NCI-H1417 treated with DMSO at 0.1 percent for 48 hours (cell line): ENCODE measurements around the gene FAM171A2.
"Not testable (repeated sequence)": the region's sequence is repeated elsewhere in the genome, so short reads cannot be mapped to it uniquely, and the experiment has no call there.

Source experiments
- DNase-seq: peaks from one replicate; lab custom pipeline; 2025; lab: John Stamatoyannopoulos, UW

The FAM171A2 gene

GRCh38 chr17:44383861-44384260, 20.2 kb upstream of the FAM171A2 start:
- DNase-seq: no peak

DNA sequence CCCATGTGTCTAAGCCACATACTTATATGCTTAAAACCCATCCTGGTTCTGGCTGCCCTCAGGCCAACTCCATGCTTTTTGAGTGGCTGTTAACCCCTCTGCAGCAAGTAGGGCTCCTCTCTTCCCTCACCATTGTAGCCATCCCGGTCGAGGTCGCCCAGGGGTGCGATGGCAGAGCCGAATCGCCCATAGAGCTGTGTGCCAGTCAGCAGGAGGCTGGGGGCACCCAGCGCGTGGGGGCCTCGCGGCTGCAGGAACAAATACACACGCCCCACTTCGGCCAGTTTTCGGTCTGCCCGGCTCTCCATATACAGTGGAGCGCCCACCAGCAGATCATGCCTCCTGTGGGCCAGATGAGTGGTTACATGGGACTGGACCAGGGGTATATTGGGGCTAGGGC, 19.7 kb upstream of the FAM171A2 start:
- no peak for DNase-seq

GRCh38 chr17:44382917-44383316, 19.3 kb upstream of the FAM171A2 start:
- DNase-seq: no peak

GRCh38 chr17:44381810-44382305, 18.2 kb upstream of the FAM171A2 start:
- no peak for DNase-seq

DNA sequence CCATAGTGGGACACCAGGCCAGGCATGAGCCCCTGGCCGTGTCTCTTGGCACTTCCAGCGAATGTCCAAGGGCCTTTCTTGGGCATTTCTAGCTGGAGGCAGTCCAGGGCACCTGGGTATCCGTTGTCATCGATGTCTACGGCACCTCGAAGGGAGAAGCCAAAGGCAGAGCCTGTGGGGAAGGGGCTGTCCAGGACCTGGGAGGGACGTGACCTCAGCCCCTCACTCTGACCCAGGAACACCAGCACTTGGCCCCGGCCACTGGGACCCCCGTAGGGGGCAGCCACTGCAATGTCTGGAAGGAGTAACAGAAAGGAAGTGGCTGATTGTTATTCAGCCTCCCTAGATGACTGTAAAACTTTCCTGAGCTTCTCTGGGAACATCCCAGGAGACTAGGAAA, 17.1 kb upstream of the FAM171A2 start:
- DNase-seq: no peak

DNA sequence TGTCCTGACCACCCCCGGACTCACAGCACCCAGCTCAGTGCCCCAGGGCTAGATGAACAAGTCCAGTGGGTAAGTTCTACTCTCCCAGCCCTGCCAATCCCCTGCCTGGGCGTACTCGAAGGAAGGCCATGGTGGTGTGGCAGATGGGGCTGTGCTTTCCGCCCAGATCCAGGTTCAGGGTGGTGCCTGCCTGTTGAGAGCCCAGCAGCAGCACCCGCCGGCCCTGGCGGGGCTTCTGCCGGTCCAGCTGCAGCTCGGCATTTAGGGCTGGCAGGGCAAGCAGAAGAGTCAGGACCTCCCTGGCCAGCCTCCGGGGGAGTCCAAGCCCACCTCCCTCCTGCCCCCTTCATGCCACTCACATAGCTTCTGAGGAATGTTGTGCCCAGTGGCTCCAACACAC, 16.2 kb upstream of the FAM171A2 start:
- no peak for DNase-seq

DNA sequence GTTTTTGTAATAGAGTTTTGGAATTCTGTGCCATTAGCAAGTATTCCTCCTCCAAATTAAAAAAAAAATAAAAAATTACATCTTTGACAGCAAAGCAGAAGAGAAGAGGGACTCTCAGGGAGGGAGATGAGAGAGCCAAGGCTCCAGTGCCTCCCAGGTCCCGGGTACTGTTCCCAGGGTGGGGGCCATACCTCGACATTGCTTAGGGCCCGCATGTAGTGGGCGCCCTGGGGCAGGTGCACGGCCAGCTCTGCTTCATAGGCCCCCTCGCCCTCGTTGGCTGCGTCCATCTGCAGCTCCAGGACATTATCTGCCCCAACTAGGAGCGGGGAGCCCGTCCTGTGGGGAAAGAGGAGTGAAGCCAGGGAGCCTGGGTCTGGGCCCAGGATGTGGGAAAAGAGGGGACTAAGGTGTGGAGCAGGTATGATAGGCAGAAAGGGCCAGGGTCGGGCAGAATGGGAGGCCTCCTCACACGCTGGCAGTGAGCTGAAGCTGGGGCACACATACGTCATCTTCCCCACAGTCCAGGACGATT, 14.6 kb upstream of the FAM171A2 start:
- DNase-seq: no peak

DNA sequence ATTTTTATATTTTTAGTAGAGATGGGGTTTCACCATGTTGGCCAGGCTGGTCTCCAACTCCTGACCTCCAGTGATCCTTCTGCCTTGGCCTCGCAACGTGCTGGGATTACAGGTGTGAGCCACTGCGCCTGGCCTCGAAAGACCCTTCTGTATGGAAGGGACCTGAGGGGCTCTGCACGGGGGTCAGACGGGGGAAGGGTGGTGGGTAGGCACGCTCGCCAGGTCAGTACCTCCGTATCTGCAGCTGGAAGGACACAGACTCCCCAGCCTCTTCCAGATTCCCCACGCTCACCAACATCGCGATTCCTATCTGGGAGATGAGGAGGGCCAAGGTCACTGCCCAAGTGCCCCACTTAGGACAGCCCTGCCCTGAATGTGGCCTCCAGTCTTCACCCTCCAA, 13.1 kb upstream of the FAM171A2 start:
- DNase-seq: no peak

DNA sequence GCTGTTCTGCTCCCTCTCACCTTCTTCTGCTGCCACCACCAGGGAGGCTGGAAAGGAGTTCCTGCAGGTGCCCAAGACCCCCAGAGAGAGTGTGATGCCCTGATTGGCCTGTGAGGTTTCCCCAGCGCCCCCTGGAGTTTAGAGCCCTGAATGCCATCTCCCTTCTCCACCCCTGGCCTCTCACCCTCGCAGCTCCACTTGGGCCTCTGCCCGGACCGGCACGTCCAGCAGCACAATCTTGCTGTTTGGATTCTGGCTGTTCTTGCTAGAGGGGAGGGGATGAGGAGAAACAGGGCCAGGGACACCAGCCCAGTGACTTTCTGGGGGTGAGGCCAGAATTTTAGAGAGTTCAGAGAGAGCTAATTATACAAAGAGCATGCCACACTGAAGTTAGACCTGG, 12.5 kb upstream of the FAM171A2 start:
- no peak for DNase-seq

DNA sequence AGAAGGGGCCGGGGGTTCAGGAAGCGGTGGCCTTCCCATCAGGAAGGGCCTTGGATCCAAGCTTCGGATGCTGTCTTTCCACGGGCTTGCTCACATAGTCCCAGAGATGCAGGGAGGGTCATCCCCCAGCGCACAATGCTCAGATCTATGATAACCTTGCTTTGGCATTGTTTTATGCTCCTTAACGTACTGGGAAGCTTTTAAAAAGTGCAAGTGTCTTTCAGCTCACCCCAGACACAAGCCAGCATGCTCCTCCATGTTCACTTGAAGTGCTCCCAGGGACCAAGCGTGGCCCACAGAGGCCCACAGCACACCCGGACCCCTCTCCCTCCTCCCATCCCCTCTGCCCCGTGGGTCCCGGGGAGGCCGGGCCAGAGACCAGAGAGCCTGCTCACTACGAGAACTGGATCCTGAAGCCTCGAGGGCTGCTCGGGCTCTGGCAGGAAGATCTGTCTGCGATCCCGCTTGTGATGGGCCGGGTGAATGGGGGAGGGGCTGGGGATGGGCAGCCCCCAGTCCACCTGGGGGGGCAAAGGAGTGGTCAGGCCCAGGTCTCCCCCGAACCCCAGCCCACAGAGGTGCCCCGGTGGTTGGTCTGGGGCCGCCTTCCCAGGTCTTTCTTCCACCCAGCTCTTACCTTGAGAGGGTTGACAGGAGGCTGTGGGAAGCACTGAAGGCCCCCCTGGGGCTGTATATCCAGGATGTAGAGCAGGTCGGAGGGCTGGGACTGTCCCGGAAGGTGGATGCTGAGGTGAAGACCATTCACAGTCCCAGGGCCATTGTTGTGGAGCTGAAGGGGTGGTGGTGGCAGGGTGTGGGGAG, 11.8 kb upstream of the FAM171A2 start:
- no peak for DNase-seq

GRCh38 chr17:44374306-44375195, 10.9 kb upstream of the FAM171A2 start:
- DNase-seq: no peak

- no peak for DNase-seq
Measured at GRCh38 chr17:44372036-44372435, 8.4 kb upstream of the FAM171A2 start.

DNA sequence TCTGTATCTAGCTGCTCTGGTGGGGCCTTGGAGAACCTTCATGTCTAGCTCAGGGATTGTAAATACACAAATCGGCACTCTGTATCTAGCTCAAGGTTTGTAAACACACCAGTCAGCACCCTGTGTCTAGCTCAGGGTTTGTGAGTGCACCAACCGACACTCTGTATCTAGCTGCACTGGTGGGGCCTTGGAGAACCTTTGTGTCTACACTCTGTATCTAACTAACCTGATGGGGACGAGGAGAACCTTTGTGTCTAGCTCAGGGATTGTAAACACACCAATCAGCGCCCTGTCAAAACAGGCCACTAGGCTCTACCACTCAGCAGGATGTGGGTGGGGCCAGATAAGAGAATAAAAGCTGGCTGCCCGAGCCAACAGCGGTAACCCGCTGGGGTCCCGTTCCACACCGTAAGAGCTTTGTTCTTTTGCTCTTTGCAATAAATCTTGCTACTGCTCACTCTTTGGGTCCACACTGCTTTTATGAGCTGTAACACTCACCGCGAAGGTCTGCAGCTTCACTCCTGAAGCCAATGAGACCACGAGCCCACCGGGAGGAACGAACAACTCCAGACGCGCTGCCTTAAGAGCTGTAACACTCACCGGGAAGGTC, 5.9 kb upstream of the FAM171A2 start:
- not testable (repeated sequence) for DNase-seq

GRCh38 chr17:44368391-44369243, 5.0 kb upstream of the FAM171A2 start:
- DNase-seq: not testable (repeated sequence)

DNA sequence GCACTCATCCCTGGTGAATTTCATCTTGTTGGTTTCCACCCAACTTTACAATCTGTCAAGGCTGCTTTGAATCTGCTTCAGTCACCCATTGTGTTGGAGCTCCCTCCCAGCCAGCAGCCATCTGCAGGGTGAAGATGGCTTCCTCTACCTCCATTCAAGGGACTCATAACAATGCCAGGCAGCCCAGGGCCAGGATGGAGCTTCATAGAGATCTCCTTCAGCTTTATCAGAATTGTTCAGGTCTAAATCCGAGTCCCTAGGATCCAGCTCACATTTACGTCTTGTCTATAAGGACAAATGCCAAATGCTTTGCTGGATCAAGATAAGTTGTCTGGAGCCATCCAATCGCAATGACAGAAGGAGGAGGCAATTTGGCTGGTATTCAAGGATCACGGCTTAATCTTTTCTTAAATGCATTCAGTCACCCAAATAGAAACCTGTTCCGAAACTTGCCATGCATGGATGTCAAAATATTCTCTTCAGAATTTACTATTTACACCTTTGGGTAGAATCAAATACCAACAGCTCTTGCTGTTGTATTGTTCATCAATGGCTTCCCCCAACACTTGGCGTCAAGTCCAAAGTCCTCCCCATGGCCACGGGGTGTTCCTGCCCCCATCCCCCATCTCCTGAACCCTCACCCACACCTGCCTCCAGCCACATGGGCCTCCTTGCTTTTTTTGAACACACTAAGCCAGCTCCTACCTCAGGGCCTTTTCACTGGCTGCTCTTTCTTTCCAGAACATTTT, 3.8 kb upstream of the FAM171A2 start:
- DNase-seq: no peak

- not testable (repeated sequence) for DNase-seq
Measured at GRCh38 chr17:44365051-44365450, 1.4 kb upstream of the FAM171A2 start.

DNA sequence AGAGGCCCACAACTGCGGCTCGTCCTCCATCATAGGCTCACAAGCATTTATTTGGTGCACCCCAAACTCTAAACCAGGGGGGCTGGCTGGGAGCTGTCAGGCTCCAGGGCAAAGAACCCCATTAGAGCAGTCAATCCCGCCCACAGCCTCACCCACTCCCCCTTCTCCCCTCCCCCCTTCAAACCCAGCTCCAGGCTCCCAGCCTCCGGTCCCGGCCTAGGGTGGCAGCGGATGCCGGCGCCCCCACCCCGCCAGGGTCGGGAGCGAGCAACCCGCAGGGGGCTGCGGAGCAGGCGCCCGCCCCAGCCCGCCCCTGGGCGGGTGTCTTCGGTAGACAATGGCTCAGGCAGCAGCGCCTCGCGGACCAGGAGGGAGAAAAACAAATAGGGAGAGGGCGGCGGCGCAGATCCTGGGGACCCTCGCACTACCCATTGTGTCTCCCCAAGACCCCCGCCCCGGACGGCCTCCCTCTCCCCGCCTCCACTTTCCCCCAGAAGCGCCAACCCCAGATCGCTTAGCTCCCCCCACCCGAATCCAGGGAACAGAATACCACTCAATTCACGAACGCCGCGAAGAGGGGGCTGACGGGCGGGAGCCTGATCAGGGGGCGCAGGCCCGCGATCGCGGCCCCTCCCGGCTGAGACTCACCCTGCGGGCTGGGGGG, 572 bp downstream of the FAM171A2 start:
- no peak for DNase-seq

- no peak for DNase-seq
Measured at GRCh38 chr17:44362459-44362948, 1.1 kb downstream of the FAM171A2 start.
